ENCODE results near the gene OPN3. TPM values are rescaled to one million over a fixed set of nuclear protein-coding genes. Genes with fewer than 3 reads are reported as not detected.

Gene OPN3
- total and polyA plus RNA-seq, 9 of the 15 experiments (the other 6 are each of a cell fraction or from before 2014, with no cell fraction given) = 4.2 to 34.6 (median 17.0) TPM

- TF ChIP-seq CREB5 (CRISPR knock-in tag; IDR thresholded peaks at IDR 0.05) = no peak
- no peak for TF ChIP-seq GATA2 (CRISPR knock-in tag; IDR thresholded peaks at IDR 0.05)
- no peak for TF ChIP-seq ZNF445 (CRISPR knock-in tag; IDR thresholded peaks at IDR 0.05; ENCODE audit: low read depth)
- TF ChIP-seq SMARCA4 (IDR thresholded peaks at IDR 0.05) = peak; percentile 56
- no peak for TF ChIP-seq PHF21A (IDR thresholded peaks at IDR 0.05; ENCODE audit: borderline replicate concordance, low read depth)
- TF ChIP-seq MXI1 (IDR thresholded peaks at IDR 0.05; ENCODE audit: low read depth, low read length) = peak; percentile 76
- no peak for TF ChIP-seq ESRRB (CRISPR knock-in tag; IDR thresholded peaks at IDR 0.05; ENCODE audit: borderline replicate concordance)
- TF ChIP-seq COPS2 (conservative IDR thresholded peaks at IDR 0.05) = no peak
- TF ChIP-seq NCOA4 (IDR thresholded peaks at IDR 0.05; ENCODE audit: partially characterized antibody) = no peak
- TF ChIP-seq RUNX1 (IDR thresholded peaks at IDR 0.05; ENCODE audit: low read depth) = no peak
- no peak for TF ChIP-seq HNRNPUL1 (IDR thresholded peaks at IDR 0.05; ENCODE audit: low read length)
- no peak for TF ChIP-seq EGR1 (conservative IDR thresholded peaks at IDR 0.05)
- TF ChIP-seq NEUROD1 (IDR thresholded peaks at IDR 0.05; ENCODE audit: borderline replicate concordance, low read depth, low read length, partially characterized antibody) = no peak
- TF ChIP-seq ZEB2 (IDR thresholded peaks at IDR 0.05) = peak; percentile 65
- no peak for TF ChIP-seq CGGBP1 (CRISPR knock-in tag; IDR thresholded peaks at IDR 0.05)
- TF ChIP-seq FOXJ2 (tag; IDR thresholded peaks at IDR 0.05) = no peak
- TF ChIP-seq SREBF1 (IDR thresholded peaks at IDR 0.05; ENCODE audit: borderline replicate concordance, low read depth, low read length) = no peak
- peak; percentile 32; the same call in 1 of the 2 replicates for TF ChIP-seq RNF2 (IDR thresholded peaks at IDR 0.05)
- no peak for TF ChIP-seq KDM4B (IDR thresholded peaks at IDR 0.05; ENCODE audit: borderline replicate concordance in 2 of 2, low read depth in 1 of 2)
- TF ChIP-seq RBM17 (IDR thresholded peaks at IDR 0.05; ENCODE audit: borderline replicate concordance, low read depth, low read length) = no peak
- TF ChIP-seq THRB (CRISPR knock-in tag; conservative IDR thresholded peaks at IDR 0.05) = no peak
- TF ChIP-seq HLTF (IDR thresholded peaks at IDR 0.05) = no peak
- TF ChIP-seq PKNOX1 (IDR thresholded peaks at IDR 0.05) = peak; percentile 93
- TF ChIP-seq CHD1 (IDR thresholded peaks at IDR 0.05; ENCODE audit: low read length) = no peak
- TF ChIP-seq POLR2AphosphoS5 (IDR thresholded peaks at IDR 0.05; ENCODE audit: control insufficient read depth, insufficient read depth, low read depth, low read length) = no peak
- no peak for TF ChIP-seq CREB1 (IDR thresholded peaks at IDR 0.05)
- TF ChIP-seq CREB1 (CRISPR knock-in tag; IDR thresholded peaks at IDR 0.05) = no peak
- no peak for TF ChIP-seq SRSF9 (IDR thresholded peaks at IDR 0.05; ENCODE audit: borderline replicate concordance, low read depth, low read length)
- no peak for TF ChIP-seq ZNF143 (CRISPR knock-in tag; IDR thresholded peaks at IDR 0.05)
- TF ChIP-seq ASH1L (IDR thresholded peaks at IDR 0.05; ENCODE audit: borderline replicate concordance, low read depth, partially characterized antibody) = no peak
Measured at GRCh38 chr1:241611063-241611462, 29.1 kb downstream of the OPN3 start (continued).
